WERI-Rb-1 (cell line): Measurements from ENCODE around the gene ZFHX3.

Experiments
- DNase-seq: peaks from one replicate; pipeline ENCODE4 v3.0.0-alpha.2; 2020
- H3K27ac ChIP-seq: fragments of 250-450 bp; sonication (Bioruptor Pico); 2 replicates; pipeline ENCODE4 v1.5.1; 2020; ENCODE audit warnings: mild to moderate bottlenecking, moderate library complexity
- H3K27me3 ChIP-seq: fragments of 250-450 bp; sonication (Bioruptor Pico); 2 replicates; pipeline ENCODE4 v1.5.1; 2021; ENCODE audit warnings: mild to moderate bottlenecking, low read depth, moderate library complexity; ENCODE audit not compliant: insufficient read depth, severe bottlenecking
- H3K36me3 ChIP-seq: fragments of 250-450 bp; sonication (Bioruptor Pico); 2 replicates; pipeline ENCODE4 v1.5.1; 2020; ENCODE audit warnings: mild to moderate bottlenecking, moderate library complexity
- H3K4me3 ChIP-seq: 2 replicates; pipeline ENCODE4 v1.5.1; 2011; ENCODE audit warnings: low read depth, mild to moderate bottlenecking, control low read depth, low read length
- H3K9me3 ChIP-seq: fragments of 250-450 bp; sonication (Bioruptor Pico); 2 replicates; pipeline ENCODE4 v1.5.1; 2021; ENCODE audit warnings: mild to moderate bottlenecking, moderate library complexity; ENCODE audit not compliant: severe bottlenecking
- TF ChIP-seq, protein P1 (sequence below): IDR thresholded peaks from 2 replicates; pipeline ENCODE4 v1.5.1; 2011; ENCODE audit warnings: low read depth, mild to moderate bottlenecking, control low read depth, inconsistent platforms, low read length

The ZFHX3 gene

DNA sequence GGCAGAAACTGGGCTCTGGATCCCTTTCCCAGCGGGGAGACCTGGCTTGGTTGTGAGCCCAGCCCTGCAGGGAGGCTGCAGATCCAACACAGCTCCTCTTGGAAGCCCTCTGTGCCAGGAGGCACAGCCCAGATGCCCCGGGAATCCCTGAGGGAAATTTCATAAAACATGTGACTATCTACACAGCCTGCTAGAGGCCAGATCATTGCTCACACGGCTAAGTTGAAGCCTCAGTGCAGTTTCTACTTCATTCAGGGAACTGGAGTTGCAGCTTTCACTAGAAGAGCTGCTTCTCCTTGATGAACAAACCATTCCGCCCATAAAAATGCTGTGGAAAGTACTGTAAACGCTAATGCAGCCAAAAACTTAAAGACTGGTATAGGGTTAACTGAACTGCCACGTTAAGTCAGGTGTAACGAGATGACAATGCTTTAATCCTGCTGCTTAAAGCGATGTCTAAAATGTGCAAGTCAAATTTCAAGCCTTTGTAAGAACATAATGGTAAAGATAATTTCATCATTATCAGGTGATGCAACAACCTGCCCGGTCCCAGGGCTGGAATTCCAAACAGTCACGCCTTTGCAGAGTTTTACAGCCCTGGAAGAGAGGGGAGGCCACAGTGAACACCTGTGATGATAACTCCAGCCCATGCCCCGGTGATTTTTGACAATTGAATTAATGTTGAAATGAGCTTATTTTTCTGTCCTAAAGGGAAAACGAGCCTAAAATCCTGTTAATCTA, 172.5 kb downstream of the ZFHX3 start:
- Histone ChIP-seq H3K27ac (no peak overlapping the region), H3K4me3 (no peak overlapping the region)

DNA sequence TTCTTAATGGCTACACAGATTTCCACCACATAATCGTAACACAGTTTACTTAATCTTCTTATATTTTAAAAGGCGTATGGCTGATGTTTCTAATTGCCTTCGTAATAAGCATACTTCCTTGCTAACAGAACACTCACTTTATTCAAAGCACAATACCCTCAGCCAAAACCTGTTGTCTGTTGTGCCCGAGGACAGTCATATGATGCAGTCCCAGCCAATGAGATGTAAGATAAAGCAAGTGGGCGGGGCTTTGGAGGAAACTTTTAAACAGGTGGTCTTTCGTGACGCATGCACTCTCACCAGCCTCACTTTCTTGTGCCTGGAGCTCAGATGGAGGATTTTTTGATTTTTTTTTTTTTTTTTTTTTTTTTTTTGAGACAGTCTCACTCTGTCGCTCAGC, 174.1 kb downstream of the ZFHX3 start:
- no peak for DNase-seq
- H3K27me3 ChIP-seq: no peaks in the 10 kb centered on the region

More for the DNA sequence above, 172.5 kb downstream of the ZFHX3 start:
- Histone ChIP-seq H3K9me3 (no peaks in the 10 kb centered on the region), H3K36me3 (no peaks in the 10 kb centered on the region; the same call in none of the 2 replicates), H3K27me3 (no peaks in the 10 kb centered on the region)
- DNase-seq: no peak
- TF ChIP-seq, protein P1, sequence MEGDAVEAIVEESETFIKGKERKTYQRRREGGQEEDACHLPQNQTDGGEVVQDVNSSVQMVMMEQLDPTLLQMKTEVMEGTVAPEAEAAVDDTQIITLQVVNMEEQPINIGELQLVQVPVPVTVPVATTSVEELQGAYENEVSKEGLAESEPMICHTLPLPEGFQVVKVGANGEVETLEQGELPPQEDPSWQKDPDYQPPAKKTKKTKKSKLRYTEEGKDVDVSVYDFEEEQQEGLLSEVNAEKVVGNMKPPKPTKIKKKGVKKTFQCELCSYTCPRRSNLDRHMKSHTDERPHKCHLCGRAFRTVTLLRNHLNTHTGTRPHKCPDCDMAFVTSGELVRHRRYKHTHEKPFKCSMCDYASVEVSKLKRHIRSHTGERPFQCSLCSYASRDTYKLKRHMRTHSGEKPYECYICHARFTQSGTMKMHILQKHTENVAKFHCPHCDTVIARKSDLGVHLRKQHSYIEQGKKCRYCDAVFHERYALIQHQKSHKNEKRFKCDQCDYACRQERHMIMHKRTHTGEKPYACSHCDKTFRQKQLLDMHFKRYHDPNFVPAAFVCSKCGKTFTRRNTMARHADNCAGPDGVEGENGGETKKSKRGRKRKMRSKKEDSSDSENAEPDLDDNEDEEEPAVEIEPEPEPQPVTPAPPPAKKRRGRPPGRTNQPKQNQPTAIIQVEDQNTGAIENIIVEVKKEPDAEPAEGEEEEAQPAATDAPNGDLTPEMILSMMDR: no peak

DNA sequence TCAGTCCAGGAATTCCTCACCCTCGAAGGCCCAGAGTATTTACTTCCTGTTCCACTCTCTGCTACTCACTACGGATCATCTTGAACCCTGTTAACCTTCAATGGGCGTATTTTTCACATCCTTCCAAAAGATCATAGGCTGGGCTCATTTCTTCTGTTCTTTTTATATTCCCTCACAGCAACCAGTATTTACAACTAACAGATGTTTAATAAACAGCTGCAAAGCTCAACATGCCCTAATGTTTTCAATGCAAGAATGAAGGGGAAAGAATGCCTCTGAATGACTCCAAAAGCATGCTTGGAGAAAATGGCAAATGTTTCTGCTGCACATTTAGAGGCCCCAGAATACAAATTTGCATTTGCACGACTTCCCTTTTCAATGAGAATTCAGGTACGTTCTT, 174.9 kb downstream of the ZFHX3 start:
- no peak for DNase-seq
- TF ChIP-seq, protein P1: no peak
- H3K36me3 ChIP-seq: no peaks in the 10 kb centered on the region; the same call in 1 of the 2 replicates
- no peak overlapping the region for H3K4me3 ChIP-seq
- H3K27ac ChIP-seq: no peak overlapping the region
- no peaks in the 10 kb centered on the region for H3K9me3 ChIP-seq
- H3K27me3 ChIP-seq: no peaks in the 10 kb centered on the region

More for the DNA sequence above, 174.1 kb downstream of the ZFHX3 start:
- Histone ChIP-seq H3K36me3 (no peaks in the 10 kb centered on the region; the same call in 1 of the 2 replicates), H3K9me3 (no peaks in the 10 kb centered on the region), H3K4me3 (no peak overlapping the region), H3K27ac (no peak overlapping the region)
- TF ChIP-seq, protein P1: no peak

DNA sequence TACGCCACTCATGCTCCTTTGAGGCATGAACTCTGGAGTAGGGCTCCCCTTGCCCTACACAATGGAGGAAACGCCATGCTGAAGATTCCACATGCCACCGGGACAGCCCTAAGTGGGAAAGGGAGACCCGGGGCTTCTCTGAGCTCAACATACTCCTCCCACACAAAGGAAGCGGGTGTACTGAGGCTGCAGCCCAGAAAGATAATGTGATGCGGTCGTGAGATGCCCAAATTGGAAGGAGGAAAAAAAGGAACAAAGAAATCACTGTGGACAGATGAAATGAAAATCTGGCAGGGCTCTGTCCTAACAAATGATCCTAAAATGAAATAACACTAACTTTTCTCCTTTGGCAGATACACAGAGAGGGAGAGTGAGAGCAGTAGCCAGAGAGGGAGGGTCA, 182.1 kb downstream of the ZFHX3 start:
- Histone ChIP-seq H3K9me3 (no peaks in the 10 kb centered on the region), H3K27me3 (no peaks in the 10 kb centered on the region)
- DNase-seq: no peak

DNA sequence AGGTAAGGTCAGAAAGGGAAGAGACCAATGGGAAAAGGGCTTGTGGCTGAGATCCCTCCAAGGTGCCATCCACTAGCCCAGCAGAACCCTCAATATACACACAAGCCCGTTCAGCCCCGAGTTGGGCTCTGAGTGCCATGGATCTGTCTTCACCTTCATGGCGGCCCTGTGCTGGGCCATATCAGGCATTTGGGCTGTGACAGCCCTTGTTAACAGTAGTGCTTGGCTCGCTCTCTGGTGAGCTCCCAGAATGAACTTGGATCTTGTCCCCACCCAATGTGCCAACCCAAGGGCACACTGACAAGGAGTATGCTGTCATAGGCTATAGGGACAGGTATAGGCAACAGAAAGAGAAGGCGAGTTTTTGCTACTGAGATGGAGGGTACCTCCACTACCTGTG, 182.7 kb downstream of the ZFHX3 start:
- no peaks in the 10 kb centered on the region for H3K9me3 ChIP-seq
- DNase-seq: no peak
- H3K27ac ChIP-seq: no peak overlapping the region
- peaks cover 4% of the 10 kb centered on the region for H3K36me3 ChIP-seq
- TF ChIP-seq, protein P1: no peak
- no peaks in the 10 kb centered on the region for H3K27me3 ChIP-seq
- no peak overlapping the region for H3K4me3 ChIP-seq

More for the DNA sequence above, 182.1 kb downstream of the ZFHX3 start:
- H3K4me3 ChIP-seq: no peak overlapping the region
- H3K27ac ChIP-seq: no peak overlapping the region
- TF ChIP-seq, protein P1: no peak
- H3K36me3 ChIP-seq: peaks cover 4% of the 10 kb centered on the region
